Measurements from ENCODE around the gene SPTB.

Gene SPTB

GRCh38 chr14:64848239-64848638 is 31.5 kb downstream of the SPTB start:
- DNase-seq, result peak; percentile 16

DNA sequence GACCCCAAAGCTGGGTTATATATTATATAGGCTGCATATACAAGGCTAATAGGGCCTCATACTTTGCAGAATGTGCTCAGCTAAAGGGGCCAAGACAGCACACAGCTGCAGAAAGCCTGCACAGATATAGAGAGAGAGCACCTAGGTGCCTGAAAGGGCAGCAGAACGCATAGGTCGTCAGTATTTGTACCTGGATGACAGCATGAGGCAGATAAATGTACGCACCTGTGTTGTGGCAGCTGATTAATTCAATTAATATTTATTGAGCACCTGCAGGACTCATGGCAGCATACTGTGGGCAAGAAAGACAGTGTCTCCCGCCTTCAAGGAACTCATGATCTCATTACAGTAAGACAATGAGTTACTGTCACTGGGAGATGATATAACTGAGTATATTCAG is 33.4 kb downstream of the SPTB start:
- DNase-seq, result no peak

GRCh38 chr14:64845878-64846277 is 33.8 kb downstream of the SPTB start:
- no peak for DNase-seq

- no peak for DNase-seq
Measured at GRCh38 chr14:64844969-64845536, 34.7 kb downstream of the SPTB start.

GRCh38 chr14:64844272-64844671 is 35.4 kb downstream of the SPTB start:
- DNase-seq, result no peak

DNA sequence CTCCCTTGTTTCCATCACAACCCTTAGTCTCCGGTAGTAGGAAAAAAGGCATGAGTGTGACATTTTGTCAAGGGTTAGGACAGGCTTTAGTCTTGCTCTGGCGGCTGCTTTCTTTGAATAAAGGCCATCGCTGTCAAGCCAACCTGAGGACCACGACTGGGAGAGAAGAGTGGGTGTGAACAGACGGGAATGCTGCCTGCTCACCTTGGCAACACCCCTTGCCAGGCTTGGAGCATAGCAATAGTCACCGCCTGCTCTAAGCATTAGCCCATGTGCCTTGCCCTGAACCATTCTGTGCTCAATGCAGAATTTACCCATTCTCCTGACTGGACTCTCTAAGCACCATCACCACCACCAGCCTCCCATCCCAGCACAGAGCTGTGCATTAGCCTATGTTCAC is 36.2 kb downstream of the SPTB start:
- no peak for DNase-seq

DNA sequence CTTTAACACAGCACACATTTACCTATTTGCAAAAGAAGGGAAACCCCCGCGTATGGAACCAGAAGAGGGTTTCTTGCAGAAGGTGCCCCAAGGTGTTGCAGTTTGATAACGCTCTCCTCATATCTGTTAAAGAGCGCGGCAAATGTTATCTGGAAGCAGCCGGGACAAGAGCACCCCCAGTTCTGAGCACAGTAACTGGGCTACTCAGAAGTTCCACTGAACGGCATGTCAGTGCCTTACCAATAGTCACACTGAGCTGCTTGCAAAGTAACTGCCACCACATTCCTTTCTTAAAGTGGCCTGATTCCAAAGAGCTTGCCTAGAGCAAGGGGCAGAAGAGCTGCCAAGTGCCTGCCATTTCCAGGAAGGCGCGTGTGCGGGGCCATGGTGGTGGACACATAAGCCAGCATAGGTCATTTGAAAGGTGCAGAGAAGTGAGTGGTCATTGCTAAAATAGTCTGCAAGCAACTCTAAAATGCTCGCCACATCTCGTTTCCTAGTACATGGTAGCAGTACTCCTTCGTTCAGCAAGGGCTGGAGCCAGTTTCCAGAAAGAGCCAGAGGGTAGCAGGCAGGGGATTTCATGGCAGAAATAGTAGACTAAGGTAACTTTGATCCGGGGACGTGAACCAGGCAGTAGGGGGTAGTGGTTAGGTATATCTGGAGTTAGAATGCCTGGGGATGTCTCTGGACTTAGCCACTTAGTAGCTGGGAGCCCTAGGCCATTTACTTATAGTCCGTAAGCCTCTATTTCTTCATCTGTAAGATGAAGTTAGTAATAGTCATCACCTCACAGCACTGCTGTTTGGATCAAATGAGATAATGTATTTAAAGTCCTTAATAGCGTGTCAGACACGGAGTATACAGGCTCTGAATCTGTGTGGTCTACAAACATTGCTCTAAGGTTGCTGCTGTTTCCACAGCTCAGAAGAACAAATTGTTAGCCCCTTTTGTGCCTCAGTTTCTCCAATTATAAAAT is 37.6 kb downstream of the SPTB start:
- DNase-seq, result no peak

DNA sequence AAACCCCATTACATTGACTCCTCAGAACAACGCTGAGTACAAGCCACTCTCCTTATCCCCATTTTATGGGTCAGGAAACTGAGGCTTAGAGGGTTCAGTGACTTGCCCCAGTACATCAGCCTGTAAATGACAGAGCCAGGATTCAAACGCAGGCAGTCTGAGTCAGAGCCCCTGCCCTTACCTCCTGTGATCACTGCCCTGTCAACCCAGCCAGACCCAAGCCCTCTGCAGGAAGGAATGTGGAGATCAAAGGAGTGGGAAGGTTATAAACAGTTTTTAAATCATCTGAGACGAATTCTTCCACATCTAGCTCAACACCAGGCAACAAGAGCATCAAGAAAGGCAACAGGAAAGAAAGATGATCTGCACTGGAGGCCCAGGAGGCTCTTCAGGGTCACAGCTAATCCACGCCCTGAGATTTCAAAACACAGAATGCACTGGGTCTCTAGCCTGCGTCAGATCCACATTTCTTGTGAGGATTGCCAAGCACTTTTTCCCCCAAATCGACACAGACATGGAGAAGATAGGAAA is 38.5 kb downstream of the SPTB start:
- peak; percentile 45 for DNase-seq

GRCh38 chr14:64838656-64839055 is 41.1 kb downstream of the SPTB start:
- DNase-seq, result peak; percentile 93

- no peak for DNase-seq
Measured at GRCh38 chr14:64835431-64835830, 44.3 kb downstream of the SPTB start.

DNA sequence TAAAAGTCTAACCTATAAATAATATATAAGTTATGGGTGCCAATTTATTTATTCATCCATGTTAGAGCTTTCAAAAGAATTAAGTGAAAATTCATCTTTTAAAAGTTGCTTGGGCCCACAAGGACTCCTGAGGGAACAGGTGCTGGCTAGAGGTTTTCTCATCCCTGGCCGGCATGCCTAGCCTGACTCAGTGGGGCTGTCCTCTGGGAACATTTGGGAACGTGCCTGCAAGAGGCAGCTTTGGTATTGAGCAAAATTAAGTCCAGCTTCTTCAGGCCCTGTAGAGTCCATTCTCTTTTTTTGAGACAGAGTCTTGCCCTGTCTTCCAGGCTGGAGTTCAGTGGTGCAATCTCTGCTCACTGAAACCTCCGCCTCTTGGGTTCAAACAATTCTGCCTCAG is 44.7 kb downstream of the SPTB start:
- DNase-seq, result no peak

GRCh38 chr14:64831419-64831818 is 48.3 kb downstream of the SPTB start:
- DNase-seq, result no peak

DNA sequence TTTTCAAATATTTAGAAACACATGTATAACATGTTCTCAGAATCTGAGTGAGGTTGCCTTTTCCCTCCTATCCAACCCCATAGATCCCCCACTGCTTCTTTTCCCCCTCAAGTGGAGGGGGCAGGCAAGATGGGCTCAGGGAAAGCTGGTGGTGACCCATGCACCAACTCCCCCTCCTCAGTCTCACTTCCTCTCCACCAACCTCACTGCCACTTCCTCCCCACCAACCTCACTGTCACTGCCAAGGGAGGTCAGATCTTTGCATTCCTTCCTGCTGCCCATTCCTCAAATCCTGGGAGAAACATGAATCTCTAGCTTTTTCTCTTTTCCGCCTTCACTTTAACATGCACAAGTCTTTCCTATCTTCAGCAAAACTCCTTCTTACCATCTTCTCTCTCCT is 48.7 kb downstream of the SPTB start:
- no peak for DNase-seq

DNA sequence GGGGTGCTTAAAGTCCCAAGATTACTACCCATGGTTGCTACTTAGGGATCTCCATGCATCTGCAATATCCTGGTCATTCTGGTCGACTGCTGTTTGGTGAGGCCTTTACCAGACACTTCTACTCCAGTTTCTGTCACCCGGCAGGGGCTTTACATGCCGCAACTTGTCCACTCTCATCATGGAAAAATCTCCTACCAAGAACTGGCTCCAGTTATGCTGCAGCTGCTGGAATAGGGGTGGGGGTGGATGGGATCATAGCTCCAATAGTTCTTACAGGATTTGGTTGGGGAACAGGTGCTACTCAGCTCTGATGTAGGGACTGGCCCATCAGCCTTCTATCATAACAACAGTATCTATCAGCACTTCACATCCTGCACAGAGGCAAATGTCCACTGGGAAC is 51.6 kb downstream of the SPTB start:
- DNase-seq, result no peak

DNA sequence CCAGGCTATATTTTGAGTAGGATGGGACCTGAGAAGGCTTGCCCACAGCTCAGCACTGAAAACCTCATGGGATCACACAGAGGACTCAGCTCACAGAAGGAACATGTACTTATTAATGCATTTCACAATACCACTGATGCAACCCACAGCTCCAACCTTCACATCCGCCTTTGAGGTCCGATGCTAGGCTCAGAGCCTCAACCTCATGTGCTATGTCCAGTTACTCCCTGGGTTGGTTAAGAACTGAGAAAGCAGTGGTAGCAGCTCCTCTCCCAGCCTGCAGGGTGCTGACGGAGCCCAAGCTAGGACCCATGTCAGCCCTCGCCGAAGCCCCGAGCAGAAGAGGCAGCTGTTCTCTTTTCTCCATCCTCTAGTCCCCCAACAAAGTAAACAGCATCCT is 52.9 kb downstream of the SPTB start:
- DNase-seq, result no peak

DNA sequence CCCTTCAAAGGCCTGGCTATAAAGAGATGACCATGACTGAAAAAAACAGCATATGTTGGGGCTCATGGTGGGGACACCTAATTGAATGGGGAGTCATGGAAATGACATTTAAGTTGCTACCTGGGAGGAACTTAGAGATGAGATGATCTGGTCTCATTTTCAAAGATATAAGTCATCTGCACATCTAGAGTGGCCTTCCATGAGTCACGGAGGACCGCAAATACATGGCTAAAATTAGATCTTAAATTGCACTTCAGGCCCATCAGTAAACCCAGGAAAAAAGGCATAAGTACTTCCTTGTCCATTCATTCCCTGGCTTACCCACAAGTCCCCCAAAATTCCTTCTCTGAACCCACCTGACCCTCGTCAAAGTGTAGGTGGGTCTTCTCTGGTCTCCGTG is 53.4 kb downstream of the SPTB start:
- DNase-seq, result peak; percentile 78

DNA sequence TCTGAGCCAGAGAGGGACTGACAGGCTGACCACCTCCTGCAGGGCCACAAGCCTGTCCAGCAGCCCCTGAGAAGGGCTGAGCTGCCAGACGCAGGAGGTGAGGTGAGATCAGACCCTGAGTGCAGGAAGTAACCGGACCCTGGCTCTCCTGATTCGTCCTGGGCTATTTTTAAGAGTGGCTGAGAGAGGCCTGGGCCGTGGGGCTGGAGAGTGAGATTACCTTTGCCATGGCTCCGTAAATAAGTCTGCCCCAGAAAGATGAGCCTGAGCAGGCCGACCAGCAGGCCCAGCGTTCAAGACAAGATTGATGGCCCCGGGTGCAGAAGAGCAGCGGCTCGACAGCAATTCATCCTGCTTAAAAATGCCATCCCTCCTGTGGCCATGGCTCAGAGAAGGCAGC is 54.2 kb downstream of the SPTB start:
- DNase-seq, result no peak

GRCh38 chr14:64825006-64825405 is 54.7 kb downstream of the SPTB start:
- DNase-seq, result no peak

DNA sequence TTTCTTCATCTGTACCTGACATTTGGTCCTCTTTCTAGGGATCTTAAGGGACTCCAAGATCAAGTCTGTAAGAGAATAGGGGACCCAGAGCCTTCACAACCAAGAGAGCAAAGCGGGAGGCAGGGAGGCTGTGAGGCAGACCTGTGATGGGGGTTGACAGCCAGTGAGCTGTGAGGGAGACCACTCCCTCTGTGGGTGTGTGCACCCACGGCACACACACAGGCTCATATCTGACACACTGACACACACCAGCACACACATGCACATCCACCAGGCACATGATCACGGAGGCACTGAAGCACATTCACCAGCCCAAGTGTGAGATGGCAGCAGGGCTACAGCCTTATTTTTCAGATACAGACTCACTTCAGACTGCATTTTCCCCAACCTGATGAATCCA is 55.2 kb downstream of the SPTB start:
- no peak for DNase-seq

DNA sequence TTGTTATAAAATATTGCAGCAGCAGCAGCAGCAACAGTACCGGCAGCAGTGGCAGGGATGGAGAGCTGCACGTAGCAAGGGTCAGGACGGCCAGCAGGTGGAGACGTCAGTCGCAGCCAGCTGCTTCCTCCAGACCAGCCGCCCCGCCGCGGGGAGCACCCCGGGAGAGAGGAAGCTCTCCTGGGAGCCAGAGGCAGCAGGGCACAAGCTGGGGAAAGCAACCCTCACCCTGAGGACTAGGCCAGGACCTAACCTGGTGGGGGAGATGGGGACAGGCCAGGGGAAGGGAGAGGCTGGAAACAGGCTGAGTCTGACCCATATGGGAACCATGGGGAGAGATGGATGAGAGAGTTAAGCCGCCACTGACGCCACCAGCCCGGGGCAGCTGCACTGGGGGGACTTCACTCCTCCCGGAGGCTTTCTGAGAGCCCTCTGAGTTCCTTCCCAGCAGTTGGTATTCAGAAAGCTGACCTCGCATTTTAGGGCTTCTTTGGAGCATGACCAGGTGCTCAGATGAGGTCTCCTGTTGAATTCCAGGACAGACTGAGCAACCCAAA is 56.3 kb downstream of the SPTB start:
- DNase-seq, result peak; percentile 90

GRCh38 chr14:64821651-64822050 is 58.1 kb downstream of the SPTB start:
- no peak for DNase-seq

DNA sequence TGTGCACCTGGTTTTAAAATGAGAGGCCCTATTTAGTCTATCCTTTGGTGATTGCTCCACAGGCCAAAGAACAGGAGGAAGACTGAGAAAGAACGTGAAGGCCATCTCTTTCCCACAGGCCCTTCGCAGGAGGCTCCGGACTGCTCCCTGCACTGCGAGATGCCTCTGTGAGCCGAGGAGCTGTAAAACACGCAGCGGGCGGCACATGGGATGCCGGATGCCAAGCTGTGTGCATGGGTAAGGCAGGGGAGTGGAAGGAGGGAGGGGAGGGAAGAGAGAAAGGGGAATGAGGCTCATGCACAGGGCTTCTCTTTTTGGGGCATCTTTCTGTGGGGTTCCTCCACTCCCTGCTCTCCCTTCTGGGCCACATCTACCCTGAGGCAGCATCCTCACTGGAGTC is 61.6 kb downstream of the SPTB start:
- no peak for DNase-seq

GRCh38 chr14:64817631-64818030 is 62.1 kb downstream of the SPTB start:
- no peak for DNase-seq

- peak; percentile 32 for DNase-seq
Measured at GRCh38 chr14:64816221-64816783, 63.4 kb downstream of the SPTB start.

Measured in DMS53 (cell line).